Fibroblast of lung (primary cell): ENCODE data around the gene ARFGAP1. TPM values are rescaled to one million over a fixed set of nuclear protein-coding genes. Genes with fewer than 3 reads are reported as not detected.

ENCODE experiments used
- DNase-seq, 2 donors: peaks; one replicate each; pipeline versions ENCODE4 v3.0.0 to v3.0.0-alpha.2; 2010; ENCODE audit warnings: low read depth in 2 of 2
- H2AFZ ChIP-seq: 2 replicates; pipeline ENCODE4 v1.5.1; 2012; ENCODE audit warnings: low read length, control low read depth, inconsistent platforms
- H3K27ac ChIP-seq: 2 replicates; pipeline ENCODE4 v1.5.1; 2011; ENCODE audit warnings: low read length, control low read depth; ENCODE audit not compliant: insufficient read depth
- H3K27me3 ChIP-seq: 2 replicates; pipeline ENCODE4 v1.5.1; 2011; ENCODE audit warnings: mild to moderate bottlenecking, low read length; ENCODE audit not compliant: control insufficient read depth, insufficient read depth
- H3K36me3 ChIP-seq: 2 replicates; pipeline ENCODE4 v1.5.1; 2011; ENCODE audit warnings: low read length; ENCODE audit not compliant: control insufficient read depth, insufficient read depth
- H3K4me1 ChIP-seq: 2 replicates; pipeline ENCODE4 v1.5.1; 2011; ENCODE audit warnings: low read length; ENCODE audit not compliant: control insufficient read depth, insufficient read depth; ENCODE audit errors: extremely low read depth
- H3K4me2 ChIP-seq: 2 replicates; pipeline ENCODE4 v1.5.1; 2011; ENCODE audit warnings: low read length, control low read depth; ENCODE audit not compliant: insufficient read depth; ENCODE audit errors: extremely low read depth
- H3K4me3 ChIP-seq, 4 experiments: fragments of 200-600 bp in 1 of 4; sonication (generic) in 1 of 4; replicated peaks in 1 of 4; 2 replicates each; pipeline ENCODE4 v1.5.1; 2011 to 2016; ENCODE audit warnings: low read length in 4 of 4, low read depth in 3 of 4, mild to moderate bottlenecking in 3 of 4, control low read depth in 2 of 4, inconsistent platforms in 1 of 4, mixed read lengths in 1 of 4; ENCODE audit not compliant: insufficient read depth in 1 of 4; ENCODE audit errors: control extremely low read depth in 1 of 4
- H3K79me2 ChIP-seq: 2 replicates; pipeline ENCODE4 v1.5.1; 2012; ENCODE audit warnings: mild to moderate bottlenecking, low read length, inconsistent platforms; ENCODE audit not compliant: control insufficient read depth, insufficient read depth
- H3K9ac ChIP-seq: 2 replicates; pipeline ENCODE4 v1.5.1; 2011; ENCODE audit warnings: mild to moderate bottlenecking, low read length, control low read depth; ENCODE audit not compliant: insufficient read depth
- H3K9me3 ChIP-seq: 2 replicates; pipeline ENCODE4 v1.5.1; 2012; ENCODE audit warnings: low read depth, low read length; ENCODE audit not compliant: control insufficient read depth, insufficient read depth
- H4K20me1 ChIP-seq: 2 replicates; pipeline ENCODE4 v1.5.1; 2011; ENCODE audit warnings: low read length; ENCODE audit not compliant: control insufficient read depth, insufficient read depth; ENCODE audit errors: extremely low read depth
- CTCF ChIP-seq, 2 donors: IDR thresholded peaks in 1 of 2; conservative IDR thresholded peaks in 1 of 2; 1 replicate in 1 of 2; 2 replicates in 1 of 2; pipeline ENCODE4 v1.5.1; 2011 to 2012; ENCODE audit warnings: low read length in 2 of 2, control low read depth in 1 of 2, inconsistent platforms in 1 of 2, low read depth in 1 of 2, mild to moderate bottlenecking in 1 of 2
- EZH2 ChIP-seq: IDR thresholded peaks from 2 replicates; pipeline ENCODE4 v1.5.1; 2012; ENCODE audit warnings: low read length, control low read depth, mild to moderate bottlenecking; ENCODE audit errors: missing control alignments
- polyA plus RNA-seq, 2 donors: library from polyadenylated mRNA; depleted of rRNA in 1 of 2; stranded (reverse) in 1 of 2; unstranded in 1 of 2; fragments of >200 nt; gene quantifications; 2 replicates each; pipeline ENCODE4 v1.2.1, GENCODE V29; 2011 to 2012; ENCODE audit warnings: missing spikeins in 1 of 2
- total RNA-seq: library from RNA; depleted of rRNA; stranded (reverse); fragments of >200 nt; gene quantifications from 2 replicates; pipeline ENCODE4 v1.2.1, GENCODE V29; 2014

The ARFGAP1 gene
- total and polyA plus RNA-seq, 2 donors (not counting 1 experiment from before 2014, with no cell fraction given) = 37.6 to 42.9 TPM

GRCh38 chr20:63284544-63284949, 11.9 kb downstream of the ARFGAP1 start:
- no peaks in the 10 kb centered on the region for H3K27me3 ChIP-seq
- no peak overlapping the region for H2AFZ ChIP-seq
- no peaks in the 10 kb centered on the region for H4K20me1 ChIP-seq
- no peak overlapping the region for H3K9ac ChIP-seq
- no peak overlapping the region for H3K4me2 ChIP-seq
- no peak for DNase-seq
- H3K79me2 ChIP-seq = no peaks in the 10 kb centered on the region
- H3K4me3 ChIP-seq = no peak overlapping the region
- TF ChIP-seq CTCF (conservative IDR thresholded peaks at IDR 0.05 in 1 of 2, IDR thresholded peaks at IDR 0.05 in 1 of 2; ENCODE audit: low read depth in 1 of 2, low read length in 2 of 2) (no peak), EZH2 (no peak)
- no peaks in the 10 kb centered on the region for H3K9me3 ChIP-seq
- H3K4me1 ChIP-seq = no peaks in the 10 kb centered on the region
- no peak overlapping the region for H3K27ac ChIP-seq
- H3K36me3 ChIP-seq = peaks cover 37% of the 10 kb centered on the region

GRCh38 chr20:63284981-63285524, 12.4 kb downstream of the ARFGAP1 start:
- Histone ChIP-seq H3K79me2 (no peaks in the 10 kb centered on the region), H3K4me2 (no peak overlapping the region), H3K27ac (no peak overlapping the region), H4K20me1 (no peaks in the 10 kb centered on the region), H3K27me3 (no peaks in the 10 kb centered on the region), H3K36me3 (peaks cover 38% of the 10 kb centered on the region), H3K4me3 (no peak overlapping the region), H3K9me3 (no peaks in the 10 kb centered on the region), H2AFZ (no peak overlapping the region), H3K9ac (no peak overlapping the region), H3K4me1 (no peaks in the 10 kb centered on the region)
- TF ChIP-seq EZH2 (no peak), CTCF (conservative IDR thresholded peaks at IDR 0.05 in 1 of 2, IDR thresholded peaks at IDR 0.05 in 1 of 2; ENCODE audit: low read depth in 1 of 2, low read length in 2 of 2) (no peak)
- DNase-seq = no peak

- H3K27me3 ChIP-seq = no peaks in the 10 kb centered on the region
- H3K27ac ChIP-seq = no peak overlapping the region
- H3K9ac ChIP-seq = no peak overlapping the region
- H3K79me2 ChIP-seq = no peaks in the 10 kb centered on the region
- no peak for DNase-seq
- no peak overlapping the region for H3K4me3 ChIP-seq
- no peak overlapping the region for H2AFZ ChIP-seq
- no peaks in the 10 kb centered on the region for H3K9me3 ChIP-seq
- H3K4me2 ChIP-seq = no peak overlapping the region
- peaks cover 36% of the 10 kb centered on the region for H3K36me3 ChIP-seq
- H3K4me1 ChIP-seq = no peaks in the 10 kb centered on the region
- H4K20me1 ChIP-seq = no peaks in the 10 kb centered on the region
- TF ChIP-seq EZH2 (no peak), CTCF (conservative IDR thresholded peaks at IDR 0.05 in 1 of 2, IDR thresholded peaks at IDR 0.05 in 1 of 2; ENCODE audit: low read depth in 1 of 2, low read length in 2 of 2) (no peak)
Measured at GRCh38 chr20:63285636-63286615, 13.3 kb downstream of the ARFGAP1 start.
